T-helper 17 cell (primary cell): ENCODE results near the gene SLC6A17. TPM values are rescaled to one million over a fixed set of nuclear protein-coding genes. Genes with fewer than 3 reads are reported as not detected.
A peak's percentile ranks its signal among the peaks of the same experiment; 100 is the strongest.

Experiments used
- ATAC-seq: fragments of 150-1000 bp; cut with Tn5 transposase; 2 replicates; pipeline ENCODE4 v1.10.0; 2021; ENCODE audit warnings: mild to moderate bottlenecking, moderate library complexity
- DNase-seq, 3 donors: peaks; one replicate each; pipeline versions ENCODE4 v3.0.0 to v3.0.0-alpha.2; 2020 to 2021
- H3K9me3 ChIP-seq: one replicate; pipeline ENCODE4 v1.7.0; 2013; ENCODE audit warnings: low read length, mild to moderate bottlenecking; ENCODE audit not compliant: control insufficient read depth, poor library complexity, severe bottlenecking
- H3K27ac Mint-ChIP-seq: one replicate; pipeline ENCODE4 v1.8.0; 2022; ENCODE audit warnings: mild to moderate bottlenecking, moderate library complexity, mixed read lengths
- H3K27me3 Mint-ChIP-seq: one replicate; pipeline ENCODE4 v1.8.0; 2022; ENCODE audit warnings: mixed read lengths
- H3K36me3 Mint-ChIP-seq: one replicate; pipeline ENCODE4 v1.8.0; 2022; ENCODE audit warnings: low read depth, mixed read lengths
- H3K4me1 Mint-ChIP-seq: one replicate; pipeline ENCODE4 v1.8.0; 2022; ENCODE audit warnings: mild to moderate bottlenecking, mixed read lengths
- H3K4me3 Mint-ChIP-seq: one replicate; pipeline ENCODE4 v1.8.0; 2022; ENCODE audit warnings: mild to moderate bottlenecking, moderate library complexity, mixed read lengths
- total RNA-seq, 4 donors: library from RNA in 2 of 4; stranded (reverse) in 2 of 4; gene quantifications; one replicate each; pipeline ENCODE4 v1.2.3 and lab custom pipeline; 2022 to 2026

The SLC6A17 gene
- total RNA-seq, 2 donors from 2014 or later: not detected

- ATAC-seq: no peak
- H3K27ac Mint-ChIP-seq: peak overlapping the region; percentile 89
- H3K27me3 Mint-ChIP-seq: no peaks in the 10 kb centered on the region
- no peaks in the 10 kb centered on the region for H3K36me3 Mint-ChIP-seq
- H3K4me1 Mint-ChIP-seq: peaks cover 45% of the 10 kb centered on the region
- H3K4me3 Mint-ChIP-seq: peak overlapping the region; percentile 41
- H3K9me3 ChIP-seq: no peaks in the 10 kb centered on the region
- DNase-seq: no peak
Measured at GRCh38 chr1:110215621-110216515, 65.6 kb downstream of the SLC6A17 start.

- Mint-ChIP-seq H3K4me3 (no peak overlapping the region), H3K27ac (peak overlapping the region; percentile 89), H3K27me3 (no peaks in the 10 kb centered on the region), H3K36me3 (no peaks in the 10 kb centered on the region), H3K4me1 (peaks cover 40% of the 10 kb centered on the region)
- no peaks in the 10 kb centered on the region for H3K9me3 ChIP-seq
- ATAC-seq (no peak), DNase-seq (no peak)
Measured at GRCh38 chr1:110216844-110217444, 66.7 kb downstream of the SLC6A17 start.

GRCh38 chr1:110218137-110218536, 67.8 kb downstream of the SLC6A17 start:
- DNase-seq (no peak), ATAC-seq (no peak)
- H3K9me3 ChIP-seq: no peaks in the 10 kb centered on the region
- peaks cover 33% of the 10 kb centered on the region for H3K4me1 Mint-ChIP-seq
- H3K27me3 Mint-ChIP-seq: no peaks in the 10 kb centered on the region
- no peak overlapping the region for H3K4me3 Mint-ChIP-seq
- H3K27ac Mint-ChIP-seq: no peak overlapping the region
- H3K36me3 Mint-ChIP-seq: no peaks in the 10 kb centered on the region

GRCh38 chr1:110218739-110219138, 68.4 kb downstream of the SLC6A17 start:
- H3K27me3 Mint-ChIP-seq: no peaks in the 10 kb centered on the region
- H3K9me3 ChIP-seq: no peaks in the 10 kb centered on the region
- peaks cover 27% of the 10 kb centered on the region for H3K4me1 Mint-ChIP-seq
- DNase-seq: no peak
- ATAC-seq: no peak
- no peak overlapping the region for H3K4me3 Mint-ChIP-seq
- no peaks in the 10 kb centered on the region for H3K36me3 Mint-ChIP-seq
- no peak overlapping the region for H3K27ac Mint-ChIP-seq

- H3K27me3 Mint-ChIP-seq: no peaks in the 10 kb centered on the region
- peaks cover 18% of the 10 kb centered on the region for H3K4me1 Mint-ChIP-seq
- no peak overlapping the region for H3K4me3 Mint-ChIP-seq
- no peaks in the 10 kb centered on the region for H3K9me3 ChIP-seq
- ATAC-seq (no peak), DNase-seq (no peak)
- peaks cover 2% of the 10 kb centered on the region for H3K36me3 Mint-ChIP-seq
- H3K27ac Mint-ChIP-seq: no peak overlapping the region
Measured at GRCh38 chr1:110220324-110220723, 70.0 kb downstream of the SLC6A17 start.

- Mint-ChIP-seq H3K27ac (peak overlapping the region; percentile 27), H3K27me3 (no peaks in the 10 kb centered on the region), H3K36me3 (peaks cover 2% of the 10 kb centered on the region), H3K4me1 (peaks cover 18% of the 10 kb centered on the region), H3K4me3 (no peak overlapping the region)
- DNase-seq: no peak
- no peak for ATAC-seq
- no peaks in the 10 kb centered on the region for H3K9me3 ChIP-seq
Measured at GRCh38 chr1:110221119-110221518, 70.8 kb downstream of the SLC6A17 start.

GRCh38 chr1:110223127-110223526, 72.8 kb downstream of the SLC6A17 start:
- ATAC-seq (no peak), DNase-seq (no peak)
- H3K27me3 Mint-ChIP-seq: no peaks in the 10 kb centered on the region

GRCh38 chr1:110223581-110223980, 73.3 kb downstream of the SLC6A17 start:
- Mint-ChIP-seq H3K4me3 (no peak overlapping the region), H3K4me1 (peaks cover 4% of the 10 kb centered on the region), H3K27me3 (no peaks in the 10 kb centered on the region), H3K27ac (no peak overlapping the region), H3K36me3 (peaks cover 2% of the 10 kb centered on the region)
- H3K9me3 ChIP-seq: no peaks in the 10 kb centered on the region
- no peak for ATAC-seq
- DNase-seq: no peak

More at GRCh38 chr1:110223127-110223526, 72.8 kb downstream of the SLC6A17 start:
- Mint-ChIP-seq H3K4me3 (no peak overlapping the region), H3K27ac (no peak overlapping the region), H3K36me3 (peaks cover 2% of the 10 kb centered on the region), H3K4me1 (peaks cover 8% of the 10 kb centered on the region)
- H3K9me3 ChIP-seq: no peaks in the 10 kb centered on the region

GRCh38 chr1:110224240-110224995, 74.1 kb downstream of the SLC6A17 start:
- H3K36me3 Mint-ChIP-seq: peaks cover 2% of the 10 kb centered on the region

GRCh38 chr1:110225212-110225611, 74.9 kb downstream of the SLC6A17 start:
- Mint-ChIP-seq H3K27ac (no peak overlapping the region), H3K4me3 (no peak overlapping the region), H3K36me3 (peaks cover 2% of the 10 kb centered on the region), H3K4me1 (peaks cover 3% of the 10 kb centered on the region), H3K27me3 (no peaks in the 10 kb centered on the region)
- DNase-seq (no peak), ATAC-seq (no peak)
- no peaks in the 10 kb centered on the region for H3K9me3 ChIP-seq

More at GRCh38 chr1:110224240-110224995, 74.1 kb downstream of the SLC6A17 start:
- ATAC-seq (no peak), DNase-seq (no peak)
- no peaks in the 10 kb centered on the region for H3K9me3 ChIP-seq
- no peak overlapping the region for H3K27ac Mint-ChIP-seq
- H3K4me1 Mint-ChIP-seq: peaks cover 3% of the 10 kb centered on the region
- no peak overlapping the region for H3K4me3 Mint-ChIP-seq
- H3K27me3 Mint-ChIP-seq: no peaks in the 10 kb centered on the region

- Mint-ChIP-seq H3K27ac (no peak overlapping the region), H3K36me3 (peaks cover 2% of the 10 kb centered on the region), H3K27me3 (no peaks in the 10 kb centered on the region), H3K4me1 (peaks cover 3% of the 10 kb centered on the region), H3K4me3 (no peak overlapping the region)
- no peak for ATAC-seq
- no peak for DNase-seq
- no peaks in the 10 kb centered on the region for H3K9me3 ChIP-seq
Measured at GRCh38 chr1:110225756-110226404, 75.6 kb downstream of the SLC6A17 start.

GRCh38 chr1:110227774-110228173, 77.5 kb downstream of the SLC6A17 start:
- ATAC-seq: no peak
- Mint-ChIP-seq H3K4me3 (no peak overlapping the region), H3K27ac (no peak overlapping the region), H3K36me3 (peaks cover 4% of the 10 kb centered on the region), H3K27me3 (no peaks in the 10 kb centered on the region), H3K4me1 (peaks cover 3% of the 10 kb centered on the region)
- no peak for DNase-seq
- H3K9me3 ChIP-seq: no peaks in the 10 kb centered on the region

- Mint-ChIP-seq H3K4me1 (peaks cover 3% of the 10 kb centered on the region), H3K4me3 (no peak overlapping the region), H3K27ac (peak overlapping the region; percentile 19), H3K36me3 (peaks cover 4% of the 10 kb centered on the region), H3K27me3 (no peaks in the 10 kb centered on the region)
- H3K9me3 ChIP-seq: no peaks in the 10 kb centered on the region
- DNase-seq (no peak), ATAC-seq (no peak)
Measured at GRCh38 chr1:110228381-110228780, 78.1 kb downstream of the SLC6A17 start.
